Coronary artery (tissue), 2 donors: ENCODE measurements around the gene LRWD1.

Experiments used
- DNase-seq: peaks from one replicate; pipeline ENCODE4 v3.0.0-alpha.2; 2017; ENCODE audit warnings: low spot score
- H3K27ac ChIP-seq, 2 donors: fragments of 200-600 bp; sonication (generic); one replicate each; pipeline ENCODE4 v1.5.1; 2016 to 2019
- H3K4me3 ChIP-seq: fragments of 200-600 bp; sonication (generic); 2 replicates; pipeline ENCODE4 v1.5.1; 2016; ENCODE audit warnings: mild to moderate bottlenecking, moderate library complexity
- CTCF ChIP-seq: fragments of 200-600 bp; sonication (generic); IDR thresholded peaks from one replicate; pipeline ENCODE4 v1.5.1; 2019; ENCODE audit warnings: antibody characterized with exemption

Gene LRWD1

GRCh38 chr7:102444961-102445673 is 19.7 kb upstream of the LRWD1 start:
- Histone ChIP-seq H3K4me3 (no peak overlapping the region), H3K27ac (no peak overlapping the region)
- no peak for TF ChIP-seq CTCF
- DNase-seq: no peak

GRCh38 chr7:102445674-102446071 is 19.1 kb upstream of the LRWD1 start:
- TF ChIP-seq CTCF: no peak
- no peak for DNase-seq
- no peak overlapping the region for H3K27ac ChIP-seq
- H3K4me3 ChIP-seq: no peak overlapping the region

- no peak overlapping the region for H3K4me3 ChIP-seq
- H3K27ac ChIP-seq: no peak overlapping the region
- no peak for TF ChIP-seq CTCF
- DNase-seq: no peak
Observed at GRCh38 chr7:102446387-102447156, 18.2 kb upstream of the LRWD1 start.

- Histone ChIP-seq H3K4me3 (no peak overlapping the region), H3K27ac (no peak overlapping the region)
- TF ChIP-seq CTCF: no peak
- no peak for DNase-seq
Observed at GRCh38 chr7:102447311-102447710, 17.5 kb upstream of the LRWD1 start.

- no peak overlapping the region for H3K27ac ChIP-seq
- H3K4me3 ChIP-seq: no peak overlapping the region
- TF ChIP-seq CTCF: no peak
- no peak for DNase-seq
Observed at GRCh38 chr7:102449136-102449535, 15.6 kb upstream of the LRWD1 start.

GRCh38 chr7:102450242-102450641 is 14.5 kb upstream of the LRWD1 start:
- no peak for DNase-seq
- Histone ChIP-seq H3K27ac (no peak overlapping the region), H3K4me3 (no peak overlapping the region)
- TF ChIP-seq CTCF: no peak
